Kidney (tissue), 14 donors: ENCODE measurements around the gene GNAS. TPM values are rescaled to one million over a fixed set of nuclear protein-coding genes. Genes with fewer than 3 reads are reported as not detected.

Experiments
- DNase-seq, 5 donors: peaks; one replicate each; pipeline ENCODE4 v3.0.0-alpha.2; 2013 to 2020
- FAIRE-seq: peaks from 2 replicates; lab custom pipeline; 2012; peaks lifted over from hg19 to GRCh38; lab: Jason Lieb, UNC
- H3K27ac ChIP-seq, 2 donors: one replicate each; pipeline ENCODE4 v1.7.0; 2013; ENCODE audit warnings: low read depth in 2 of 2, low read length in 2 of 2, inconsistent platforms in 1 of 2
- H3K27me3 ChIP-seq: one replicate; pipeline ENCODE4 v1.7.1; 2013; ENCODE audit warnings: low read length, inconsistent platforms; ENCODE audit not compliant: control insufficient read depth, insufficient read depth
- H3K36me3 ChIP-seq, 3 donors: one replicate each; pipeline versions ENCODE4 v1.7.0 to v1.7.1; 2013; ENCODE audit warnings: low read length in 3 of 3, control low read depth in 1 of 3, inconsistent platforms in 1 of 3; ENCODE audit not compliant: insufficient read depth in 3 of 3, control insufficient read depth in 2 of 3
- H3K4me1 ChIP-seq, 3 donors: one replicate each; pipeline versions ENCODE4 v1.7.0 to v1.7.1; 2013; ENCODE audit warnings: low read length in 3 of 3, inconsistent platforms in 1 of 3, low read depth in 1 of 3; ENCODE audit not compliant: control insufficient read depth in 2 of 3, insufficient read depth in 2 of 3
- H3K4me3 ChIP-seq, 3 donors: one replicate each; pipeline versions ENCODE4 v1.7.0 to v1.8.1; 2013; ENCODE audit warnings: low read length in 3 of 3, control low read depth in 1 of 3, inconsistent platforms in 1 of 3
- H3K9ac ChIP-seq, 3 donors: one replicate each; pipeline versions ENCODE4 v1.7.0 to v1.7.1; 2013; ENCODE audit warnings: low read length in 3 of 3, control low read depth in 1 of 3, inconsistent platforms in 1 of 3
- H3K9me3 ChIP-seq, 3 donors: one replicate each; pipeline versions ENCODE4 v1.7.0 to v1.7.1; 2013; ENCODE audit warnings: low read length in 3 of 3, control low read depth in 1 of 3, inconsistent platforms in 1 of 3; ENCODE audit not compliant: control insufficient read depth in 2 of 3, insufficient read depth in 1 of 3
- intact Hi-C: fragments of 100-400 bp; cut with DNase I; formaldehyde crosslinking; loops from one replicate; pipeline ENCODE4 v1.11.1; 2022
- polyA plus RNA-seq: library from polyadenylated mRNA; stranded (reverse); fragments of 350-450 nt; fragmentation: Illumina TruSeq; extraction: RNeasy Lipid Tissue Mini Kit (QIAGEN cat#74804); gene quantifications from one replicate; pipeline ENCODE4 v1.2.3, GENCODE V29; 2014; ENCODE audit warnings: low read depth, low replicate concordance; ENCODE audit not compliant: insufficient read depth
- total RNA-seq: library from RNA; stranded (reverse); fragmentation: NEBNext Ultra II Directional; extraction: Animal tissue kit (Norgen Biotek cat#: 25700); gene quantifications from one replicate; pipeline ENCODE4 v1.2.1, GENCODE V29; 2021
- TF ChIP-seq, protein P1 (sequence below): IDR thresholded peaks from 3 replicates; pipeline ENCODE4 v1.5.1; 2012; ENCODE audit warnings: mild to moderate bottlenecking, moderate library complexity, borderline replicate concordance; ENCODE audit not compliant: insufficient read depth; ENCODE audit errors: extremely low read depth
- donor health status: control.
- donor health status: control.
- donor health status: control.
- donor health status: control.
- donor health status: control.
- donor health status: DM: yes; HTN: yes; CAD: no.
- donor health status: Normal renal cell carcinoma (clear cell type).

The GNAS gene
- total and polyA plus RNA-seq, 2 donors from 2014 or later = 792 to 867 TPM

DNA sequence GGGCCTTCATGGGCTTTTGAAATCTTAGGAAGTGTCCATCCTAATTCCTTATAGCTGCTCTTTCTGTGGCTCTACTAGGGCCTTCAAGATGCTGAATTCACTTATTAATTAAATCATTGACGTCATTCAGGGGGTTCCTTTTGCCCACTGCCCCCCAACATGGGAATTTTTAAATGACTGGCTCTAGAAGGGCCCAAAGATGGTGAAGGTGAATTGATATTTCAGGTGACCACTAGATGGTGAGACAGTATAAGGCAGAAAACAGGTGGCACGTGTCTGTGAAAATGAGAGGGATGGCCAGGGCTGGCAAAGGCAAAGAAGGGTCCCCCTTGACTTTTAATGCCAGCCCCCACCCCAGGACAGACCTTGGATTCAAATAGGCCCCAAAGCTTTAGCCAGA lies 11.8 kb downstream of the GNAS start:
- Histone ChIP-seq H3K27me3 (no peaks in the 10 kb centered on the region), H3K9me3 (no peaks in the 10 kb centered on the region), H3K36me3 (no peaks in the 10 kb centered on the region), H3K27ac (no peak overlapping the region), H3K4me3 (no peak overlapping the region), H3K4me1 (no peaks in the 10 kb centered on the region), H3K9ac (no peak overlapping the region)
- FAIRE-seq (no peak), DNase-seq (peak in 1 of 5 donors; percentile 8)
- TF ChIP-seq, protein P1, sequence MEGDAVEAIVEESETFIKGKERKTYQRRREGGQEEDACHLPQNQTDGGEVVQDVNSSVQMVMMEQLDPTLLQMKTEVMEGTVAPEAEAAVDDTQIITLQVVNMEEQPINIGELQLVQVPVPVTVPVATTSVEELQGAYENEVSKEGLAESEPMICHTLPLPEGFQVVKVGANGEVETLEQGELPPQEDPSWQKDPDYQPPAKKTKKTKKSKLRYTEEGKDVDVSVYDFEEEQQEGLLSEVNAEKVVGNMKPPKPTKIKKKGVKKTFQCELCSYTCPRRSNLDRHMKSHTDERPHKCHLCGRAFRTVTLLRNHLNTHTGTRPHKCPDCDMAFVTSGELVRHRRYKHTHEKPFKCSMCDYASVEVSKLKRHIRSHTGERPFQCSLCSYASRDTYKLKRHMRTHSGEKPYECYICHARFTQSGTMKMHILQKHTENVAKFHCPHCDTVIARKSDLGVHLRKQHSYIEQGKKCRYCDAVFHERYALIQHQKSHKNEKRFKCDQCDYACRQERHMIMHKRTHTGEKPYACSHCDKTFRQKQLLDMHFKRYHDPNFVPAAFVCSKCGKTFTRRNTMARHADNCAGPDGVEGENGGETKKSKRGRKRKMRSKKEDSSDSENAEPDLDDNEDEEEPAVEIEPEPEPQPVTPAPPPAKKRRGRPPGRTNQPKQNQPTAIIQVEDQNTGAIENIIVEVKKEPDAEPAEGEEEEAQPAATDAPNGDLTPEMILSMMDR = no peak
- intact Hi-C loops = no loop called here

- H3K27me3 ChIP-seq = no peaks in the 10 kb centered on the region
- DNase-seq (no peak), FAIRE-seq (no peak)
- TF ChIP-seq, protein P1 = no peak
- H3K27ac ChIP-seq = no peak overlapping the region
- H3K4me1 ChIP-seq = no peaks in the 10 kb centered on the region
- H3K4me3 ChIP-seq = no peak overlapping the region
- intact Hi-C loops = no loop called here
- no peaks in the 10 kb centered on the region for H3K9me3 ChIP-seq
- no peaks in the 10 kb centered on the region for H3K36me3 ChIP-seq
- no peak overlapping the region for H3K9ac ChIP-seq
Observed at GRCh38 chr20:58865843-58866242, 13.3 kb downstream of the GNAS start.

DNA sequence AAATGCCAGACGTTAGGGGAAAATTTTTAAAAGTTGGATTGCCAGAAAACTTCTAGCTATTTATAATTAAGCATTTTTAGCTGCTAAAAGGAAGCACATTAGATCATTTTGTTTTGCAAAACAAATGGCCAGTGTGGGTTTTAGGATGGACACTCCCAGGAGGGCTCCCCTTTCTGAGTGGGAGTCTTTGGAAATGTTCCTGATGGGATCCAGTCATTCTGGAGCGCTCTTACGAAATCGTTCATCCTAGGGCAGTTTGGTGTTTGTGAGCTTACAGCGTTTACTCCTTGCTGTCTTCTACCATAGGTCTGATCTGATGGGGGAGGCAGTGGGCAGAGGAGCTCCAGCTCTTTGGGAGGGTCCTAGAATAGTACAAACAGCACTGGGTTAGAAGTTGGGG lies 14.7 kb downstream of the GNAS start:
- no peaks in the 10 kb centered on the region for H3K36me3 ChIP-seq
- DNase-seq (peak in 1 of 5 donors; percentile 2), FAIRE-seq (no peak)
- H3K27me3 ChIP-seq = no peaks in the 10 kb centered on the region
- TF ChIP-seq, protein P1 = no peak
- intact Hi-C loops = no loop called here
- H3K4me1 ChIP-seq = no peaks in the 10 kb centered on the region
- no peak overlapping the region for H3K4me3 ChIP-seq
- no peak overlapping the region for H3K9ac ChIP-seq
- no peak overlapping the region for H3K27ac ChIP-seq
- no peaks in the 10 kb centered on the region for H3K9me3 ChIP-seq

GRCh38 chr20:58868795-58869194 lies 16.3 kb downstream of the GNAS start:
- H3K27ac ChIP-seq = no peak overlapping the region
- FAIRE-seq (no peak), DNase-seq (peak in 4 of 5 donors; percentile 72 to 89 (median 84))
- H3K4me3 ChIP-seq = no peak overlapping the region
- TF ChIP-seq, protein P1 = peak; percentile 35
- H3K27me3 ChIP-seq = no peaks in the 10 kb centered on the region
- no peaks in the 10 kb centered on the region for H3K36me3 ChIP-seq
- H3K9me3 ChIP-seq = no peaks in the 10 kb centered on the region
- intact Hi-C loops = no loop called here
- H3K9ac ChIP-seq = no peak overlapping the region
- no peaks in the 10 kb centered on the region for H3K4me1 ChIP-seq
